IPS-15b (cell line): ENCODE measurements around the gene SELENOM.
"Not testable (repeated sequence)": the region's sequence is repeated elsewhere in the genome, so short reads cannot be mapped to it uniquely, and the experiment has no call there.

Experiments
- H3K27me3 ChIP-seq: one replicate; pipeline ENCODE4 v1.6.1; 2013; ENCODE audit warnings: low read length; ENCODE audit not compliant: control insufficient read depth, insufficient read depth
- H3K36me3 ChIP-seq: one replicate; pipeline ENCODE4 v1.6.1; 2013; ENCODE audit warnings: low read length; ENCODE audit not compliant: control insufficient read depth, insufficient read depth
- H3K4me1 ChIP-seq: one replicate; pipeline ENCODE4 v1.6.1; 2013; ENCODE audit warnings: mild to moderate bottlenecking, low read length; ENCODE audit not compliant: control insufficient read depth, insufficient read depth
- H3K4me3 ChIP-seq: one replicate; pipeline ENCODE4 v1.5.1; 2013; ENCODE audit warnings: low read depth, low read length
- H3K9ac ChIP-seq: one replicate; pipeline ENCODE4 v1.6.1; 2013; ENCODE audit warnings: low read depth, mild to moderate bottlenecking, low read length
- H3K9me3 ChIP-seq: one replicate; pipeline ENCODE4 v1.6.1; 2013; ENCODE audit warnings: mild to moderate bottlenecking, low read length; ENCODE audit not compliant: control insufficient read depth, insufficient read depth

The SELENOM gene

DNA sequence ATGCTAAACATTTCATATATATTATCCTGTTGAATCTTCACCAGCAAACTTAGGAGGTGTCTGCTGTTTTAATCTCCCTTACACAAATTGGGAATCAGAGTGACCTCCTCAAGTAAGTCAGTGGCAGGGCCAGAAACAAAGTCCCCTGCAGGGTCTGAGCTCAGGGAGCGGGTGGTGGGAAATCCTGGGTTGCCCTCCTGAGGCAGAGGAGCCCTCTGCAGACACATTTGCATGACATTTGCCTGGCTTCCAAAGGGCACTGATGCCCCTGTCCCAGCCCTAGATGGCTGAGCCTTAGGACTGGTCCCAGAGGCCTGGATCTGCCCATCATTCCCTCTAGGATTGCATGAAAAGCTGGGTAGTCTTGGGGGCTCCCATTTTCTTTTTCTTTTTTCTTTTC, 13.3 kb upstream of the SELENOM start:
- no peak overlapping the region for H3K9ac ChIP-seq

DNA sequence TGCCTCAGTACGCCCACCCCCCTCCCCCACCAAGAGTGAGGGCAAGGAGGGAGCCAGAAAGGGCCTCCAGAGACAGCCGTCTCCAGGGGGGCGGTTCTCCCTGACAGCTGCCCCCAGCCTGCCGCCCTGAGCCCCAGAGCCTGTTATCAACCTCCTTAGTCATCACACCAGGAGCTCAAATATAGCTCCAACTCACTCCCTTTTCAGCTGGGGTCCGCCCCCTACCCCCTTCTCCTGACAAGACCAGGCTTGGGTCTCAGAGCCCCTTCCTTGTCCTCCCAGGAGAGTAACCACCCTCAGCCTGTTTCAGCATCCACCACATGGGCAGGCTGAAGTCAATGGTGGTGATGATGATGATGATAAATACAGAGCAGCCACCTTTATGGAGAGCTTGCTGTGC, 12.9 kb upstream of the SELENOM start:
- no peaks in the 10 kb centered on the region for H3K9me3 ChIP-seq
- H3K4me1 ChIP-seq: peaks cover 6% of the 10 kb centered on the region
- H3K4me3 ChIP-seq: no peak overlapping the region
- H3K9ac ChIP-seq: no peak overlapping the region
- no peaks in the 10 kb centered on the region for H3K36me3 ChIP-seq
- peaks cover 3% of the 10 kb centered on the region for H3K27me3 ChIP-seq

More for the DNA sequence above, 13.3 kb upstream of the SELENOM start:
- Histone ChIP-seq H3K27me3 (peaks cover 3% of the 10 kb centered on the region), H3K9me3 (no peaks in the 10 kb centered on the region), H3K4me1 (peaks cover 6% of the 10 kb centered on the region), H3K36me3 (no peaks in the 10 kb centered on the region), H3K4me3 (no peak overlapping the region)

DNA sequence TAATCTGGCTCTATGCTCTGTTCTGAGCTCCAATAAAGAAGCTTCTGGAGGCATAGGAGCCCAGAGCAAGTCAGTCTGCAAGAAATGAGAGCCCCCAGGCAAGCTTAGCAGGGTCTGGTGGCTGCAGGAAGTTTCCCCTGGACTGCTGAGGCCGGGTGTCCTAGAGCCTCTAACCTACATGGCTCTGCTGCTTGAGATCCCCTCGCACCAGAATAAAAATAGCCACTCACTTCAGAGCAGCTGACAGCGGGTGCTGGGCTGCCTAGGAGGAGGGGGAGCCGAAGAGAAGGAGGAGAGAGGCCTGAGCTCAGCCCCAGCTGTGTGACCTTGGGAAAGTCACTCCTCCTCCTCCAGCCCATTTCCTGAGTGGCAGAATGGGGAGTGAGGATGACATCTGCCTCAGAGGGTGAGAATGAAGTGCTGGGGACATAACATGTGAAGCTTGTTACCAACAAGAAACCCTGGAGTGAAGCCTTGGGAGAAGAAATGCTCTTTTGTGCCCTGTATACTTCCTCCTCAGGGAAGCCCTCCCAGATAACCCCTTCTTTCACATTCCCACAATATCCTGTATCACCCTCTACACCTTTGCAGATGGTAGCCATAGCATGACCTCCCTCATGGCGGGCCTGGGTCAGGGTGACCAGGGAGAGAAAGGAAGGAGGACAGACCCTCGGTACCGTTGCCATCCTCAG, 11.8 kb upstream of the SELENOM start:
- peaks cover 6% of the 10 kb centered on the region for H3K4me1 ChIP-seq
- peaks cover 3% of the 10 kb centered on the region for H3K27me3 ChIP-seq
- H3K36me3 ChIP-seq: no peaks in the 10 kb centered on the region
- H3K9me3 ChIP-seq: no peaks in the 10 kb centered on the region
- H3K4me3 ChIP-seq: no peak overlapping the region
- H3K9ac ChIP-seq: no peak overlapping the region

DNA sequence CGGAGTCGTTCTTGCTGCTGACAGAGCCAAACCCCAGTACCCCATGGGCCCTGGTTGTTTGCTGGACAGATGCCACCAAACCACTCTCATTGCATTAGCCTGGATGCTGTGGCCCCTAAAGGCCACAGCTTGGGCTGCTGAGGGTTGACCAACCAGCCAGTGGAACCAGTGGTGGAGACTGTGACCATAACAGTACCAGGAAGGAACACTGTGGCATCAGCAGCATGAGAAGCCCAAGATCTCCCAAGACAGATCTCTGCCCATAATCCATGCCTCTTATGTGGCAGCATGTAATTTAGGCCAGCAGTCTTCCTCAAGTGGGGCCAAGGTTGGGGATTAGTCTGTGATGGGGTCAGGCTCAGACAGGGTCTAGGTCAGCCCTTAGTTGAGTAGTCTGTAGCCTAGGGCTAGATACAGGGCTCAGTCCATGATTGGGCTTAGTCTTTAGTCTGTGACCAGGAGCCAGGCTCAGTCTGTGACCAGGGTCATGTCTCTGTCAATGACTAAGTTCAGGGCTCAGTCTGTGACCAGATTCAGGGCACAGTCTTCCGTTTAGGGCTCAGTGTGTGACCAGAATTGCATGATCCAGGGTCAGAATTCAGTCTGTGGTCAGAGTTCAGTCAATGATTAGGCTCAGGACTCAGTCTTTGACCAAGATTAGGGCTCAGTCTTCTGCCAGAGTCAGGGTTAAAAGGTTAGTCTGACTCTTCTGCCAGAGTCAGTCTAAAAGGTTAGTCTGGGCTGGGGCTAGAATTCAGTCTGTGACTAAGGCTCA, 10.9 kb upstream of the SELENOM start:
- Histone ChIP-seq H3K4me3 (no peak overlapping the region), H3K36me3 (no peaks in the 10 kb centered on the region), H3K27me3 (peaks cover 3% of the 10 kb centered on the region), H3K9me3 (no peaks in the 10 kb centered on the region), H3K4me1 (peaks cover 6% of the 10 kb centered on the region), H3K9ac (no peak overlapping the region)

DNA sequence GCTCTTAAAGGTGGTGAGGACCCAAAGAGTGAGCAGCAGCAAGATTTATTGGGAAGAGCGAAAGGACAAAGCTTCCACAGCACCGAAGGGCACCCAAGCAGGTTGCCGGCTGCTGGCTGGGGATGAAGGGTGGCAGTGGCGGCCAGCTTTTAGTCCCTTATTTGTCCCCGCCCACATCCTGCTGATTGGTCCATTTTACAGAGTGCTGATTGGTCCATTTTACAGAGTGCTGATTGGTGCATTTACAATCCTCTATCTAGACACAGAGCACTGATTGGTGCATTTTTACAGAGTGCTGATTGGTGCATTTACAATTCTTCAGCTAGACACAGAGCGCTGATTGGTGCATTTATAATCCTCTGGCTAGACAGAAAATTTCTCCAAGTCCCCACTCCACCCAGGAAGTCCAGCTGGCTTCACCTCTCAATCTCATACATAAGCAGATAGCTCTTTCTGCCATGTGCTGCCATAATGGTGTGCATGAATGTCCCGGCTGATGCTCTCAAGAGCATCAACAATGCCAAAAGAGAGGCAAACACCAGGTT, 5.3 kb upstream of the SELENOM start:
- H3K4me1 ChIP-seq, H3K4me3 ChIP-seq, H3K27me3 ChIP-seq, H3K9ac ChIP-seq, H3K36me3 ChIP-seq, H3K9me3 ChIP-seq: not testable (repeated sequence)

DNA sequence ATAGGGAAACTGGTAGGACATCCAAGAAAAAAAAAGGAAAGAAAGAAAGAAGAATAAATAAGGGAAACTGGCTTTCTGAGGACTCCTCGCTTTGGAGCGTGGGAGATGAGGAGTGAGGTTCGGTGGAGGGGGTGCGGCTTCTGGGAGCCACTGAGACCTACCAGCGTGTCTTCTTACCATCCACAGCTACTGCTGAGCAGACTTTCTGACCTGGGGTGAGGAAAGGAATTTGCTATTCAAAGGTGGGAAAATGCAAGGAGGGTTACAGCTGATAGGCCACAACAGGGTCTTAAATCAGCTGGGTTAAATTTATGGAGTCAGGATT, 488 bp upstream of the SELENOM start:
- H3K9me3 ChIP-seq: no peaks in the 10 kb centered on the region
- H3K36me3 ChIP-seq: no peaks in the 10 kb centered on the region
- H3K27me3 ChIP-seq: peaks cover 20% of the 10 kb centered on the region
- peak overlapping the region; percentile 20 for H3K4me3 ChIP-seq
- peaks cover 7% of the 10 kb centered on the region for H3K4me1 ChIP-seq
- H3K9ac ChIP-seq: no peak overlapping the region

GRCh38 chr22:31106731-31107177, 614 bp downstream of the SELENOM start:
- Histone ChIP-seq H3K9ac (peak overlapping the region; percentile 76), H3K4me3 (peak overlapping the region; percentile 91), H3K36me3 (no peaks in the 10 kb centered on the region)

GRCh38 chr22:31106001-31106571, 1.3 kb downstream of the SELENOM start:
- H3K4me3 ChIP-seq: peak overlapping the region; percentile 91

More at GRCh38 chr22:31106731-31107177, 614 bp downstream of the SELENOM start:
- no peaks in the 10 kb centered on the region for H3K9me3 ChIP-seq
- peaks cover 7% of the 10 kb centered on the region for H3K4me1 ChIP-seq
- H3K27me3 ChIP-seq: peaks cover 20% of the 10 kb centered on the region

DNA sequence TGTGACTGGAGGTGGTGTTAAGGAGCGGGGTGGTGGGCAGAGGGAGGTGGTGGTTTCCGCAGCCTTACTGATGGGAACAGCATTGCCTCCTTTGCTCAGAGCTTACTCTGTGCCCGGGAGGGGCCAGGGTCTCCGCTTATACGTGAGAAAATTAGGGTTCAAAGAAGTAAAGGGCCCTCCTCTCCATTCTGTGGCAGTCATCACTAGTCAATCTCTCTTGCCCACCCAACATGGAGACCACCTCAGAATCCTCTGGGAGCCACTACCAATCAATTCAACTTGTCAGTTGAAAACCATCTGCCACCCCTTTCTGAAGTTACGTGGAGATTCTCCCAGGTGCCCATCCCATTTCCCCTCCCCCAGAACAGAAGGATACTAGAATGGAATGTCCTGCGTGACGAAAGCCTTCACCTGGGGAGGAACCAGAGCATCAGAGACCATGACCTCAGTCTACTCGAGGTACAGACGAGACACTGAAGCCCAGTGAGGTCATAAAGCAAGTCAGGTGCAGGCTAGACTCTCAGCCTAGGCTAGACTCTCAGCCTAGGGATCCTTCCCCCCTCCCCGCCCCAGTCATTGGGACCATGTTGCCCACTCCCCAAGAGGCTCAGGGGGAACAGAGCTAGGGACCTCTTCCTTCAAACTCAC, 2.0 kb downstream of the SELENOM start:
- H3K36me3 ChIP-seq: no peaks in the 10 kb centered on the region
- peaks cover 20% of the 10 kb centered on the region for H3K27me3 ChIP-seq
- H3K4me1 ChIP-seq: peaks cover 7% of the 10 kb centered on the region
- H3K9ac ChIP-seq: no peak overlapping the region
- H3K9me3 ChIP-seq: no peaks in the 10 kb centered on the region
- peak overlapping the region; percentile 39 for H3K4me3 ChIP-seq

More at GRCh38 chr22:31106001-31106571, 1.3 kb downstream of the SELENOM start:
- Histone ChIP-seq H3K4me1 (peaks cover 7% of the 10 kb centered on the region), H3K9ac (no peak overlapping the region), H3K9me3 (no peaks in the 10 kb centered on the region), H3K27me3 (peaks cover 20% of the 10 kb centered on the region), H3K36me3 (no peaks in the 10 kb centered on the region)

DNA sequence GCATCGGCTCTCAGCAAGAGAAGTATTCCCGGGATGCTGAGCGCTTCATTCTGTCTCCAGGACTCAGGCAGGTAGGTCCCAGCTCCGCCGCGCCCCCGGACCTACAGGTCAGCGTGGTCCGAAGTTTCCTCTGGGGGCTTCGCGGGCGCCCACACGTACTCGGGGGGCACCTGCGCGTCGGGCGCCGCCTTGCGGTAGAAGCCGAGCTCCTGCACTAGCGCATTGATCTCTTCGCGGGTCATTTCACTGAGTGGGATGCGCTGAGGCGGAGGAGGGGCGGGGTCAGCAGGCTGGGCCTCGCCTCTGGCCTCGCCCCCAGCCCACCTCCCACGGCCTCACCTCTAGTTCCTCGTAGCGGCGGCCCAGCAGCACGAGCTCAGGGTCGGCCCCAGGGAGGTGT, 2.5 kb downstream of the SELENOM start:
- Histone ChIP-seq H3K27me3 (peaks cover 20% of the 10 kb centered on the region), H3K9ac (no peak overlapping the region), H3K4me1 (peaks cover 7% of the 10 kb centered on the region), H3K9me3 (no peaks in the 10 kb centered on the region), H3K36me3 (no peaks in the 10 kb centered on the region), H3K4me3 (peak overlapping the region; percentile 39)

GRCh38 chr22:31103899-31104694, 3.3 kb downstream of the SELENOM start:
- Histone ChIP-seq H3K4me3 (no peak overlapping the region), H3K4me1 (peaks cover 8% of the 10 kb centered on the region), H3K27me3 (peaks cover 22% of the 10 kb centered on the region), H3K9me3 (no peaks in the 10 kb centered on the region), H3K36me3 (peaks cover 3% of the 10 kb centered on the region), H3K9ac (no peak overlapping the region)
